ENCODE results near the gene ASF1A. TPM values are rescaled to one million over a fixed set of nuclear protein-coding genes. Genes with fewer than 3 reads are reported as not detected.

The ASF1A gene
- total RNA-seq, 1 experiment from 2014 or later = 34.4 TPM

DNA sequence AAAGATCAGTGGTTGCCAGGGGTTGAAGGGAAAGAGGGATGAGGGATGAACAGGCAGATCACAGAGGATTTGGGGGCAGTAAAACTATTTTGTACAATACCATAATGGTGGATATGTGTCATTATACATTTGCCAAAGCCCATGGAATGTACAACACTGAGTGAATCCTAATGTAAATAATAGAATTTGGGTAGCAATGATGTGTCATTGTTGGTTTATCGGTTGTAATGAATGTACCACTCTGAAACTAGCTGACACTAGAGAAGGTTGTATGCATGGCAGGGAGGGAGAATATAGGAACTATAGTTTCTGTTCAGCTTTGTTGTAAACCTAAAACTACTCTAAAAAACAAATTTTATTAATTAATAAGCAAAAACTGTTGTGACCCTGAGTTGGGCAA lies 17.8 kb upstream of the ASF1A start:
- H3K4me1 Mint-ChIP-seq = peaks cover 4 to 8% of the 10 kb centered on the region in 2 experiments
- Histone ChIP-seq H3K23me2 (ENCODE audit: insufficient read length, low read depth, low read length, poor library complexity, severe bottlenecking) (no peaks in the 10 kb centered on the region), H4K20me1 (ENCODE audit: control insufficient read depth, insufficient read depth, insufficient read length) (no peaks in the 10 kb centered on the region), H3K4me1 (ENCODE audit: insufficient read depth, low read length) (no peaks in the 10 kb centered on the region), H3K79me1 (ENCODE audit: insufficient read depth, low read depth, low read length, poor library complexity, severe bottlenecking) (no peaks in the 10 kb centered on the region), H3K4me2 (ENCODE audit: insufficient read depth, insufficient read length, low read length) (no peak overlapping the region), H2AK5ac (ENCODE audit: insufficient read length, low read length) (no peak overlapping the region), H3K27ac (ENCODE audit: insufficient read length, low read depth, low read length) (no peak overlapping the region), H4K8ac (replicated peaks; ENCODE audit: insufficient read length, low read depth, low read length) (no peak overlapping the region), H3K9ac (ENCODE audit: extremely low read depth, insufficient read length, low read length) (no peak overlapping the region), H3K18ac (ENCODE audit: insufficient read length, low read depth, low read length) (no peak overlapping the region), H4K5ac (ENCODE audit: insufficient read length, low read depth, low read length) (no peak overlapping the region), H2BK15ac (ENCODE audit: low read depth, low read length) (no peak overlapping the region), H3K9me3 (ENCODE audit: control insufficient read depth, low read depth, low read length) (no peaks in the 10 kb centered on the region), H3K56ac (ENCODE audit: insufficient read length, low read depth, low read length) (no peak overlapping the region), H3K23ac (ENCODE audit: insufficient read length, low read depth, low read length) (no peak overlapping the region), H3K27me3 (ENCODE audit: insufficient read depth, low read length) (no peaks in the 10 kb centered on the region), H4K91ac (ENCODE audit: insufficient read length, low read depth, low read length) (no peak overlapping the region), H3K79me2 (ENCODE audit: insufficient read depth, low read length) (no peaks in the 10 kb centered on the region), H2BK12ac (ENCODE audit: insufficient read length, low read depth, low read length) (no peak overlapping the region), H3K14ac (ENCODE audit: insufficient read depth, low read length) (no peak overlapping the region), H2BK120ac (ENCODE audit: low read depth, low read length, poor library complexity, severe bottlenecking) (no peak overlapping the region), H2BK5ac (ENCODE audit: insufficient read length, low read length) (no peak overlapping the region), H3K4ac (ENCODE audit: low read depth, low read length) (no peak overlapping the region), H2BK20ac (ENCODE audit: low read depth, low read length, poor library complexity, severe bottlenecking) (no peak overlapping the region), H3T11ph (ENCODE audit: low read length) (no peak overlapping the region), H2AFZ (ENCODE audit: low read length) (no peak overlapping the region)
- no peak overlapping the region for H3K4me3 Mint-ChIP-seq
- no peaks in the 10 kb centered on the region for H3K9me3 Mint-ChIP-seq
- H3K36me3 Mint-ChIP-seq (ENCODE audit: insufficient read depth in 1 of 3, low read depth in 3 of 3) = no peaks in the 10 kb centered on the region; a peak in 2 of 7 replicates
- no peak overlapping the region for H3K27ac Mint-ChIP-seq
- no peaks in the 10 kb centered on the region for H3K27me3 Mint-ChIP-seq (ENCODE audit: low read depth)
- no peak for TF ChIP-seq CTCF (conservative IDR thresholded peaks at IDR 0.05)
- DNase-seq = no peak
- WGBS (ENCODE audit: extremely low coverage, insufficient read length, low lambda C conversion rate) = no CpG with 5 or more reads among the region's 1 CpG
